ENCODE data around the gene AK5. TPM values are rescaled to one million over a fixed set of nuclear protein-coding genes. Genes with fewer than 3 reads are reported as not detected.

Gene AK5
- total RNA-seq, 4 donors from 2014 or later, result not detected

DNA sequence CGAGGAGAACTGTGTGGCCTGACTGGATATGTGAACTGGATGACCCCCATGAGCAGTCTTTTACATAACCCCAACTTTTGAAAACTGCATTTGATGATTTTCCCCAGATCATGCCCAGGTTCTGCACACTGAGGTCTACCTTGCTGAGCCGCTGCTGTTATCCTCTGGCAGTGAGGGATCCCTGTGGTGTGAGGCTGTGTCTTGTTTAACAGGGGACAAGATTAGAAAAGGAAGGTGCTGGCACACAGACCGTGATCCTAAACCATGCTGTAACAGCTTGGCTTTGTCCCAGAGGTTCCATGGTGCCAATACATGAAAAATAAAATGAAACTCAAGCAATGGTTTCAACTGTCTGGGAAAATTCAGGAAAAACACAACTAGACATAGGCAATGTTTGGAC is 266.5 kb downstream of the AK5 start:
- H3K9me3 ChIP-seq, result no peaks in the 10 kb centered on the region
- no peak overlapping the region for H3K27ac ChIP-seq
- DNase-seq, result no peak
- WGBS, 2 donors, result 52 to 62% methylated on average over 3 of the region's 3 CpGs
- H3K27me3 ChIP-seq, result no peaks in the 10 kb centered on the region
- H3K4me1 ChIP-seq, result no peaks in the 10 kb centered on the region
- H3K4me3 ChIP-seq, result no peak overlapping the region
- no peaks in the 10 kb centered on the region for H3K36me3 ChIP-seq
- TF ChIP-seq, protein P1, sequence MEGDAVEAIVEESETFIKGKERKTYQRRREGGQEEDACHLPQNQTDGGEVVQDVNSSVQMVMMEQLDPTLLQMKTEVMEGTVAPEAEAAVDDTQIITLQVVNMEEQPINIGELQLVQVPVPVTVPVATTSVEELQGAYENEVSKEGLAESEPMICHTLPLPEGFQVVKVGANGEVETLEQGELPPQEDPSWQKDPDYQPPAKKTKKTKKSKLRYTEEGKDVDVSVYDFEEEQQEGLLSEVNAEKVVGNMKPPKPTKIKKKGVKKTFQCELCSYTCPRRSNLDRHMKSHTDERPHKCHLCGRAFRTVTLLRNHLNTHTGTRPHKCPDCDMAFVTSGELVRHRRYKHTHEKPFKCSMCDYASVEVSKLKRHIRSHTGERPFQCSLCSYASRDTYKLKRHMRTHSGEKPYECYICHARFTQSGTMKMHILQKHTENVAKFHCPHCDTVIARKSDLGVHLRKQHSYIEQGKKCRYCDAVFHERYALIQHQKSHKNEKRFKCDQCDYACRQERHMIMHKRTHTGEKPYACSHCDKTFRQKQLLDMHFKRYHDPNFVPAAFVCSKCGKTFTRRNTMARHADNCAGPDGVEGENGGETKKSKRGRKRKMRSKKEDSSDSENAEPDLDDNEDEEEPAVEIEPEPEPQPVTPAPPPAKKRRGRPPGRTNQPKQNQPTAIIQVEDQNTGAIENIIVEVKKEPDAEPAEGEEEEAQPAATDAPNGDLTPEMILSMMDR (IDR thresholded peaks at IDR 0.05), result no peak
- no peak for TF ChIP-seq POLR2A (IDR thresholded peaks at IDR 0.05)
- intact Hi-C loops (cut with DNase I), result no loop called here

DNA sequence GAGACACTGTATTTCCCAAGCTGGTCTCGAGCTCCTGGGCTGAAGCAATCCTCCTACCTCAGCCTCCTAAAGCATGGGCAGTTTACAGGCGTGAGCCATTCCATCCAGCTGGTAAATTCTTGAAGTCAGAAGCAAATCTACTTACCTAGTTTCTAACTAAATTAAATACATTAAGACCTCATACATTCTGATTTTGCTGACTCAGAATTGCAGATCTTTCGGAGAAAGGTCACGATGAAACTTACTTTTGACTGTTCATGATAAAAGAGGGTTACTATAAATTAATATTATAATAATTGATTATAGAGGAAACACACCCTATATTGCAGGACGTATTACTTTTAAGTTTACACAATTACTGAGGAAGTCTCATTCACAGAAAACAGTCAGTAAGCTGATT is 268.3 kb downstream of the AK5 start:
- H3K36me3 ChIP-seq, result no peaks in the 10 kb centered on the region
- no peaks in the 10 kb centered on the region for H3K9me3 ChIP-seq
- no peaks in the 10 kb centered on the region for H3K4me1 ChIP-seq
- H3K4me3 ChIP-seq, result no peak overlapping the region
- no peak overlapping the region for H3K27ac ChIP-seq
- TF ChIP-seq POLR2A (IDR thresholded peaks at IDR 0.05), result no peak
- TF ChIP-seq, protein P1 (IDR thresholded peaks at IDR 0.05), result no peak
- DNase-seq, result no peak
- 74 to 78% methylated on average over 5 of the region's 5 CpGs for WGBS, 2 donors
- intact Hi-C loops (cut with DNase I), result no loop called here
- no peaks in the 10 kb centered on the region for H3K27me3 ChIP-seq

DNA sequence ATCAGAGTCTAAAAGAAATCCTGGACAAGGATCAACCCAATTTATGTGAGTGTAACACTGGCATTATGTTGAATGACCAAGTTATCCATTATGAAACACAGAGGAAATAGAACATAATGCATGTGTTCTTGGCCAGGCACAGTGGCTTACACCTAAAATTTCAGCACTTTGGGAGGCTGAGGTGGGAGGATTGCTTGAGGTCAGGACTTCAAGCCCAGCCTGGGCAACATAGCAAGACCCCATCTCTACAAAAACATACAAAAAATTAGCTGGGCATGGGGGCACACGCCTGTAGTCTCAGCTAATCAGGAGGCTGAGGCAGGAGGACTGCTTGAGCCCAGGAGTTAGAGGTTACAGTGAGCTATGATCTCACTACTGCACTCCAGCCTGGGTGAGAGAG is 270.8 kb downstream of the AK5 start:
- 77 to 94% methylated on average over 1 of the region's 1 CpG for WGBS, 2 donors
- DNase-seq, result no peak
- no peaks in the 10 kb centered on the region for H3K4me1 ChIP-seq
- intact Hi-C loops (cut with DNase I), result no loop called here
- no peaks in the 10 kb centered on the region for H3K27me3 ChIP-seq
- no peak for TF ChIP-seq POLR2A (IDR thresholded peaks at IDR 0.05)
- TF ChIP-seq, protein P1 (IDR thresholded peaks at IDR 0.05), result no peak
- no peaks in the 10 kb centered on the region for H3K9me3 ChIP-seq
- H3K27ac ChIP-seq, result no peak overlapping the region
- H3K4me3 ChIP-seq, result no peak overlapping the region
- H3K36me3 ChIP-seq, result no peaks in the 10 kb centered on the region

DNA sequence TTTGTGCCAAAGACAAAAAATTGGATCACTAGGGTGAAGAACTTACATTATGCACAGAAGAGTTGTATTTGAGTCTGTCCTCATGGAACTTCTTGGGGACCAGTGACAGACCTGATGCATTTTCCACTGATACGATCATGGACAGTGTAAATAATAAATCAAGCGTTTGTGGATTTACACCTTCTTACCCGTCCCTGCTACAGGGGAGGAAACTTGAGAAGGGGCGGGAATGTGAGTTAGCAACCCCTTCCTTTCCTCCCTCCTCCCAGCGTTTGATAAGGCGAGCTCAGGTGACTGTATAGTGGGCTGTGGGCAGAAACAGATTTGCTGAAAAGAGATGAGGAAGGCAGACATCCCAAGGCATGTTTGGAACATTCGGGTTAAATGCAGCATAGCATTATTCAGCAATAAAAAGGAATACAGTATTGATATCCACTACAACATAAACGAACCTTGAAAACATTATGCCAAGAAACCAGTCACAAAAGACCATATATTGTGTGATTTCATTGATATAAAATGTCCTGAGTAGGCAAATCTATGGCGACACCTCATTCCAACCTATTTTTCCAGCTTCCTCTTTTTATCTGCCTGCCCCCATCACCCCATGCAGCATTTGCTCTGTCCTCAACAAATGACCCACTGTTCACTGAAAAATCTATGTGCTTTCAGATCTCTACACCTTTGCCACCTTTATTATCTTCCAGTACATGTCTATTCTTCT is 271.9 kb downstream of the AK5 start:
- no peak overlapping the region for H3K4me3 ChIP-seq
- 36 to 39% methylated on average over 9 of the region's 9 CpGs for WGBS, 2 donors
- no peaks in the 10 kb centered on the region for H3K9me3 ChIP-seq
- TF ChIP-seq, protein P1 (IDR thresholded peaks at IDR 0.05), result no peak
- no peak for TF ChIP-seq POLR2A (IDR thresholded peaks at IDR 0.05)
- no peak for DNase-seq
- intact Hi-C loops (cut with DNase I), result no loop called here
- no peak overlapping the region for H3K27ac ChIP-seq
- no peaks in the 10 kb centered on the region for H3K27me3 ChIP-seq
- peaks cover 0 to 2% (median 0%) of the 10 kb centered on the region in 3 donors for H3K36me3 ChIP-seq
- H3K4me1 ChIP-seq, result no peaks in the 10 kb centered on the region

DNA sequence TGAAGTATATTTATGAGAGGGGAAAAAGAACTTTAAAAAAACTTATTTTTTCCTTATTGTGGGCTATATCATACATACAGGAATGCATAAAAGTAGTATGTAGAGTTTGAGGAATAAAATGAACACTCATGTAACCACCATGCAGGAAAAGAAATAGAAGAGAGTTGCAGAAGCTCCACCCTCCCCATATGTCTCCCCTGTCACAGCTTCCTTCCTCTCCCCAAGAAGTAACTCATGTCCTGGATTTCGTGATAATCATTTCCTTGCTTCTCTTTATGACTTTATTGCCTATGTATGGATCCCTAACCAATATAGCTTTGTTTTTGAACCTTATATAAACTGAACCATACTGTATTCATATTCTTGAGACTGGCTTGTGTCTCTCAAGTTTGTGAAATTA is 274.2 kb downstream of the AK5 start:
- 59 to 66% methylated on average over 1 of the region's 1 CpG for WGBS, 2 donors
- H3K4me3 ChIP-seq, result no peak overlapping the region
- no peaks in the 10 kb centered on the region for H3K4me1 ChIP-seq
- peaks cover 0 to 20% (median 0%) of the 10 kb centered on the region in 3 donors for H3K36me3 ChIP-seq
- no peak for TF ChIP-seq POLR2A (IDR thresholded peaks at IDR 0.05)
- TF ChIP-seq, protein P1 (IDR thresholded peaks at IDR 0.05), result no peak
- H3K27me3 ChIP-seq, result no peaks in the 10 kb centered on the region
- intact Hi-C loops (cut with DNase I), result no loop called here
- H3K27ac ChIP-seq, result no peak overlapping the region
- DNase-seq, result no peak
- no peaks in the 10 kb centered on the region for H3K9me3 ChIP-seq
